Measurements from ENCODE around the gene PIAS4. TPM values are rescaled to one million over a fixed set of nuclear protein-coding genes. Genes with fewer than 3 reads are reported as not detected.

PIAS4 gene
- total RNA-seq, 1 donor from 2014 or later = 39.8 TPM

GRCh38 chr19:4018140-4018613 lies 10.6 kb downstream of the PIAS4 start:
- Mint-ChIP-seq H3K36me3 (peaks cover 4% of the 10 kb centered on the region), H3K4me1 (ENCODE audit: unreplicated experiment) (no peaks in the 10 kb centered on the region), H3K27ac (no peak overlapping the region), H3K9me3 (no peaks in the 10 kb centered on the region), H3K4me3 (no peak overlapping the region), H3K27me3 (no peaks in the 10 kb centered on the region)
- no peak for DNase-seq (ENCODE audit: extremely low spot score, unreplicated experiment)
- TF ChIP-seq CTCF (conservative IDR thresholded peaks at IDR 0.05) = no peak

DNA sequence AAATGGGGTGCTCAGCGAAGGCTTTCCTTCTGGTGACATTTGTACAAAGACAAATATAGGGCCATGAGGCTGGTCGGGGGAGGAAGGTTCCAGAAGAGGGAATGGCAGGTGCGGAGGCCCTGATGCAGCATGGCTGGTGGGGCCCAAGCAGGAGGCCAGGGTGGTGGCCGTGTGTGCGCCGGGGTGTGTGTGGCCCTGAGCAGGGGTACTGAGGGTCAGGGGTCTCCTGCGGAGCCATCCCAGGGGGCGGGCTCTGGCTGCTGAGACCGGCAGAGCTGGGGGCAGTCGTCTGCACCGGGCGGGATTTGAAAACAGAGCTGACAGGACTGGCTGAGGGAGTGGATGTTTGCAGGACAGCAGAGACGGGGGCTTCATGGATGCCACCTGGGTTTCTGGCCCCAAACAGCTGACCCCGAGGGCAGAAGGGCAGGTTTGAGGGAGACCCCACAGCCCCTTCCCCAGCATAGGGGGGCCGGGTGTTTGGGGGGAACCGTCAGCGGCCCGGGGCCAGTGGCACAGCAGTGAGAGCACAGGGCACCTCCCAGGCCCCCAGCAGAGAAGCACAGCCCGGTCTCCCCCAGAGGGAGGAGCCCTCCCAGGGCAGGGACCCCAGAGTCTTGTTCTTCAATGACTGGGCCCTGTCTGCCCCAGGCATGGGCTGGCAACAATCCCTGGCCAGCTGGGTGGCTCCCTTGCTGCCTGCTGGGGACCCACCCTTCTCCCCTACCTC lies 11.4 kb downstream of the PIAS4 start:
- TF ChIP-seq CTCF (conservative IDR thresholded peaks at IDR 0.05) = no peak
- Mint-ChIP-seq H3K27ac (no peak overlapping the region), H3K9me3 (no peaks in the 10 kb centered on the region), H3K36me3 (peaks cover 4% of the 10 kb centered on the region), H3K27me3 (no peaks in the 10 kb centered on the region), H3K4me1 (ENCODE audit: unreplicated experiment) (no peaks in the 10 kb centered on the region), H3K4me3 (no peak overlapping the region)
- DNase-seq (ENCODE audit: extremely low spot score, unreplicated experiment) = peak; percentile 70

GRCh38 chr19:4019578-4019977 lies 12.0 kb downstream of the PIAS4 start:
- Mint-ChIP-seq H3K27ac (no peak overlapping the region), H3K36me3 (peaks cover 4% of the 10 kb centered on the region), H3K9me3 (no peaks in the 10 kb centered on the region), H3K4me3 (no peak overlapping the region), H3K27me3 (no peaks in the 10 kb centered on the region), H3K4me1 (ENCODE audit: unreplicated experiment) (no peaks in the 10 kb centered on the region)
- TF ChIP-seq CTCF (conservative IDR thresholded peaks at IDR 0.05) = no peak
- DNase-seq (ENCODE audit: extremely low spot score, unreplicated experiment) = no peak

- H3K4me1 Mint-ChIP-seq (ENCODE audit: unreplicated experiment) = no peaks in the 10 kb centered on the region
- H3K9me3 Mint-ChIP-seq = no peaks in the 10 kb centered on the region
- DNase-seq (ENCODE audit: extremely low spot score, unreplicated experiment) = no peak
- H3K4me3 Mint-ChIP-seq = no peak overlapping the region
- H3K27me3 Mint-ChIP-seq = no peaks in the 10 kb centered on the region
- peaks cover 4% of the 10 kb centered on the region for H3K36me3 Mint-ChIP-seq
- TF ChIP-seq CTCF (conservative IDR thresholded peaks at IDR 0.05) = no peak
- H3K27ac Mint-ChIP-seq = no peak overlapping the region
Observed at GRCh38 chr19:4023600-4024398, 16.3 kb downstream of the PIAS4 start.

DNA sequence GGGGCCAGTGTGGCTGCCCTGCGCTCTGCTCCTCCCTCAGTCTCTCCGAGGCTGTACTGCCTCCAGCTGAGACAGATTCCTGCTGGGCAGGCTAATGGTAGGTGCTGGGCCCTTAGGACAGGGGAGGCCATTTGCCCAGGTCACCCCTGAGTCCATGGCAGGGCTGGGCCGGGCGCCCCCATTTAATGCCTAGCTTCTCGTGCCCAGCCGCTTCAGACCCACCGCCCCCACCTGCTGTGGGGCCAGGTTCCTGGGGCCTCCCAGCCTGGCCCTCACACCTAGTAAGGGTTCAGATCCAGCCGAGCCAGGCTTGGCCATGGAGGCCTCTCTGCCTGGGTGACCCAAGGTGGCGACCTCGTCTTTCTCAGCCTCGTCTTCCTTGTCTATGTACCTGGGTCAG lies 17.8 kb downstream of the PIAS4 start:
- H3K4me1 Mint-ChIP-seq (ENCODE audit: unreplicated experiment) = no peaks in the 10 kb centered on the region
- H3K4me3 Mint-ChIP-seq = no peak overlapping the region
- DNase-seq (ENCODE audit: extremely low spot score, unreplicated experiment) = no peak
- TF ChIP-seq CTCF (conservative IDR thresholded peaks at IDR 0.05) = no peak
- H3K27me3 Mint-ChIP-seq = no peaks in the 10 kb centered on the region
- peaks cover 4% of the 10 kb centered on the region for H3K36me3 Mint-ChIP-seq
- H3K27ac Mint-ChIP-seq = no peak overlapping the region
- no peaks in the 10 kb centered on the region for H3K9me3 Mint-ChIP-seq
